HEK293 (cell line): ENCODE results near the gene HOXB1.

Experiments
- GFI1B ChIP-seq: fragments of 450-650 bp; formaldehyde crosslinking; IDR thresholded peaks from 2 replicates; pipeline ENCODE4 v1.5.1; 2016; ENCODE audit warnings: missing biosample characterization, missing genetic modification characterization
- GLIS2 ChIP-seq: fragments of 450-650 bp; formaldehyde crosslinking; IDR thresholded peaks from 2 replicates; pipeline ENCODE4 v1.5.1; 2016; ENCODE audit warnings: missing biosample characterization, missing genetic modification characterization
- KLF16 ChIP-seq: fragments of 450-650 bp; formaldehyde crosslinking; IDR thresholded peaks from 2 replicates; pipeline ENCODE4 v1.5.1; 2017; ENCODE audit warnings: missing biosample characterization, missing genetic modification characterization
- SP2 ChIP-seq: fragments of 450-650 bp; formaldehyde crosslinking; IDR thresholded peaks from 2 replicates; pipeline ENCODE4 v1.5.1; 2016; ENCODE audit warnings: missing biosample characterization, missing genetic modification characterization
- TCF7L2 ChIP-seq: IDR thresholded peaks from 2 replicates; pipeline ENCODE4 v1.6.1; 2011; ENCODE audit warnings: low read depth, mild to moderate bottlenecking, inconsistent platforms, low read length, moderate library complexity, borderline replicate concordance
- TRIM28 ChIP-seq: IDR thresholded peaks from 2 replicates; pipeline ENCODE4 v1.6.1; 2011; ENCODE audit warnings: low read length, control low read depth, borderline replicate concordance
- ZBTB7A ChIP-seq: fragments of 450-650 bp; formaldehyde crosslinking; IDR thresholded peaks from 2 replicates; pipeline ENCODE4 v1.5.1; 2016; ENCODE audit warnings: low read depth, missing biosample characterization, missing genetic modification characterization
- ZBTB8A ChIP-seq: fragments of 450-650 bp; formaldehyde crosslinking; IDR thresholded peaks from 2 replicates; pipeline ENCODE4 v1.5.1; 2016; ENCODE audit warnings: missing biosample characterization, missing genetic modification characterization
- ZIC2 ChIP-seq: fragments of 450-650 bp; formaldehyde crosslinking; IDR thresholded peaks from 2 replicates; pipeline ENCODE4 v1.5.1; 2016; ENCODE audit warnings: missing biosample characterization, missing genetic modification characterization
- ZNF132 ChIP-seq: fragments of 450-650 bp; formaldehyde crosslinking; IDR thresholded peaks from 2 replicates; pipeline ENCODE4 v1.5.1; 2017; ENCODE audit warnings: missing biosample characterization, missing genetic modification characterization, borderline replicate concordance
- ZNF133 ChIP-seq: fragments of 450-650 bp; formaldehyde crosslinking; IDR thresholded peaks from 2 replicates; pipeline ENCODE4 v1.5.1; 2016; ENCODE audit warnings: missing biosample characterization, missing genetic modification characterization
- ZNF19 ChIP-seq: fragments of 450-650 bp; formaldehyde crosslinking; IDR thresholded peaks from 2 replicates; pipeline ENCODE4; 2016; ENCODE audit warnings: missing biosample characterization, missing genetic modification characterization, low read depth
- ZNF239 ChIP-seq: fragments of 450-650 bp; formaldehyde crosslinking; IDR thresholded peaks from 2 replicates; pipeline ENCODE4 v1.5.1; 2016; ENCODE audit warnings: missing biosample characterization, missing genetic modification characterization
- ZNF266 ChIP-seq: fragments of 450-650 bp; formaldehyde crosslinking; IDR thresholded peaks from 2 replicates; pipeline ENCODE4 v1.5.1; 2016; ENCODE audit warnings: missing biosample characterization, missing genetic modification characterization, low read depth
- ZNF292 ChIP-seq: fragments of 450-650 bp; formaldehyde crosslinking; IDR thresholded peaks from 2 replicates; pipeline ENCODE4 v1.5.1; 2016; ENCODE audit warnings: low read depth, missing biosample characterization, missing genetic modification characterization, borderline replicate concordance
- ZNF311 ChIP-seq: fragments of 450-650 bp; formaldehyde crosslinking; IDR thresholded peaks from 2 replicates; pipeline ENCODE4 v1.5.1; 2017; ENCODE audit warnings: missing biosample characterization, missing genetic modification characterization, borderline replicate concordance
- ZNF324 ChIP-seq: fragments of 450-650 bp; formaldehyde crosslinking; IDR thresholded peaks from 2 replicates; pipeline ENCODE4 v1.5.1; 2016; ENCODE audit warnings: missing biosample characterization, missing genetic modification characterization
- ZNF366 ChIP-seq: fragments of 450-650 bp; formaldehyde crosslinking; conservative IDR thresholded peaks from 2 replicates; pipeline ENCODE4 v1.5.1; 2016; ENCODE audit warnings: missing biosample characterization, missing genetic modification characterization
- ZNF473 ChIP-seq: fragments of 450-650 bp; formaldehyde crosslinking; IDR thresholded peaks from 2 replicates; pipeline ENCODE4 v1.5.1; 2017; ENCODE audit warnings: missing biosample characterization, missing genetic modification characterization
- ZNF510 ChIP-seq: fragments of 450-650 bp; formaldehyde crosslinking; IDR thresholded peaks from 2 replicates; pipeline ENCODE4 v1.5.1; 2018; ENCODE audit warnings: mild to moderate bottlenecking, missing genetic modification characterization, missing biosample characterization; ENCODE audit not compliant: insufficient replicate concordance
- ZNF571 ChIP-seq: fragments of 450-650 bp; formaldehyde crosslinking; IDR thresholded peaks from 2 replicates; pipeline ENCODE4 v1.5.0; 2017; ENCODE audit warnings: missing biosample characterization, missing genetic modification characterization
- ZNF629 ChIP-seq: fragments of 450-650 bp; formaldehyde crosslinking; IDR thresholded peaks from 2 replicates; pipeline ENCODE4 v1.5.1; 2017; ENCODE audit warnings: missing biosample characterization, missing genetic modification characterization
- ZNF658 ChIP-seq: fragments of 450-650 bp; formaldehyde crosslinking; IDR thresholded peaks from 2 replicates; pipeline ENCODE4; 2016; ENCODE audit warnings: missing biosample characterization, missing genetic modification characterization
- ZNF664 ChIP-seq: fragments of 450-650 bp; formaldehyde crosslinking; IDR thresholded peaks from 2 replicates; pipeline ENCODE4 v1.5.1; 2016; ENCODE audit warnings: missing biosample characterization, missing genetic modification characterization
- ZNF768 ChIP-seq: fragments of 450-650 bp; formaldehyde crosslinking; IDR thresholded peaks from 2 replicates; pipeline ENCODE4 v1.5.1; 2018; ENCODE audit warnings: missing biosample characterization, mild to moderate bottlenecking, missing genetic modification characterization
- ZNF830 ChIP-seq: fragments of 450-650 bp; IDR thresholded peaks from 2 replicates; pipeline ENCODE4 v1.5.0; 2018; ENCODE audit warnings: missing biosample characterization, missing genetic modification characterization, low read depth, mild to moderate bottlenecking, moderate library complexity
- ZNF837 ChIP-seq: fragments of 450-650 bp; formaldehyde crosslinking; IDR thresholded peaks from 2 replicates; pipeline ENCODE4 v1.5.1; 2016; ENCODE audit warnings: missing biosample characterization, missing genetic modification characterization
- ZSCAN16 ChIP-seq: fragments of 450-650 bp; formaldehyde crosslinking; IDR thresholded peaks from 2 replicates; pipeline ENCODE4 v1.5.1; 2016; ENCODE audit warnings: missing biosample characterization, missing genetic modification characterization
- ZXDB ChIP-seq: fragments of 450-650 bp; formaldehyde crosslinking; IDR thresholded peaks from 2 replicates; pipeline ENCODE4 v1.5.1; 2016; ENCODE audit warnings: missing biosample characterization, missing genetic modification characterization
- TF ChIP-seq, protein P1 (sequence below): fragments of 450-650 bp; formaldehyde crosslinking; IDR thresholded peaks from 2 replicates; pipeline ENCODE4 v1.5.1; 2016; ENCODE audit warnings: missing biosample characterization, missing genetic modification characterization
- TF ChIP-seq, protein P2 (sequence below): fragments of 450-650 bp; formaldehyde crosslinking; IDR thresholded peaks from 2 replicates; pipeline ENCODE4 v1.5.1; 2016; ENCODE audit warnings: missing biosample characterization, missing genetic modification characterization
- TF ChIP-seq, protein P3 (sequence below): fragments of 450-650 bp; formaldehyde crosslinking; IDR thresholded peaks from 2 replicates; pipeline ENCODE4 v1.5.0; 2017; ENCODE audit warnings: missing biosample characterization, missing genetic modification characterization, borderline replicate concordance
- TF ChIP-seq, protein P4 (sequence below): fragments of 450-650 bp; formaldehyde crosslinking; IDR thresholded peaks from 2 replicates; pipeline ENCODE4 v1.5.1; 2016; ENCODE audit warnings: missing biosample characterization, missing genetic modification characterization
- TF ChIP-seq, protein P5 (sequence below): IDR thresholded peaks from 2 replicates; pipeline ENCODE4 v1.6.1; 2011; ENCODE audit warnings: mild to moderate bottlenecking, low read depth, low read length, borderline replicate concordance

HOXB1 gene

DNA sequence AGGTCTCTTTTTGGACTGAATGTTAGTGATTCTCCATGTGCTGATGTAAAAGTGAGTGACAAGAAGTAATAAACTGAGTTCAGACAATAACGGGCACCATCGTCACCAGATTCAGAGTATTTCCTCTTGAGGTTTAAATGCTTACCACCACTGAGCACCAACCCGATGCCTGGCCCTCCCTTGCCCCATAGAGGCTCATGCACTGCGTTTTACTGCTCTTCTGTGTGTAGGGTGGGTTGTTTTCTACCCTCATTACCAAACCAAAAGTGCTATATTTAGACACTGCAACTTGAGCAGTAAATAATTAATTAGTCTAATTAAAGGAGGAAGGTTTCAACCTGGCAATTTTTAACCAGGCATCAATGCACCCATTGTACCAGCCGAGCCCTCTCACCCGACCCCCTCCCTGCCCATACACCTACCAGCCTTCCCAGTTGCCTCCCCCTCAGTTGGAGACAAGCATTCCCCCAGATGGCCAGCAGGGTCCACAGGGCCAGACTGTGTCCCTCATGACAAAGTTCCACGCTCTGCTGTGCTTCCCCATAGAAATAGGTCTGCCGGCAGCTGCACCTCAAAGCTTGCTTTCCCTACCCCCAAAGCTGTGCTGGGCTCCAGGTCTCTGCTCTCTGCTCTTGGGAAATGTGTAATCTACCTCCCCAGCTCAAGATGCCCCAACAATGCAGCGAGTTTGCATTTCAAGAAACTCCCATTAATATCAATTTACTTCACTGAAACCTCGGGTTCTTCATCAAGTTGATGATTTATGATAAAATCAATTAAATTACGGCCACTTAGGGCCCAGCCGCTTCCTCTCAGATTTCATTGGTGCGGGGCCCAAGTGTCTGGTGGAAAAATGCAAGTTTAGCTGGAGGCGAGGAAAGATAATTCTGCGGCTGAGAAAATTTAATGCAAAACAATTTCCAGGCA is 31.3 kb upstream of the HOXB1 start (continued):
- TF ChIP-seq ZNF830 (tag by site-specific recombination) = no peak
- TF ChIP-seq ZXDB (tag by site-specific recombination) = peak; percentile 90
- no peak for TF ChIP-seq ZNF292 (tag by site-specific recombination)
- TF ChIP-seq, protein P1, sequence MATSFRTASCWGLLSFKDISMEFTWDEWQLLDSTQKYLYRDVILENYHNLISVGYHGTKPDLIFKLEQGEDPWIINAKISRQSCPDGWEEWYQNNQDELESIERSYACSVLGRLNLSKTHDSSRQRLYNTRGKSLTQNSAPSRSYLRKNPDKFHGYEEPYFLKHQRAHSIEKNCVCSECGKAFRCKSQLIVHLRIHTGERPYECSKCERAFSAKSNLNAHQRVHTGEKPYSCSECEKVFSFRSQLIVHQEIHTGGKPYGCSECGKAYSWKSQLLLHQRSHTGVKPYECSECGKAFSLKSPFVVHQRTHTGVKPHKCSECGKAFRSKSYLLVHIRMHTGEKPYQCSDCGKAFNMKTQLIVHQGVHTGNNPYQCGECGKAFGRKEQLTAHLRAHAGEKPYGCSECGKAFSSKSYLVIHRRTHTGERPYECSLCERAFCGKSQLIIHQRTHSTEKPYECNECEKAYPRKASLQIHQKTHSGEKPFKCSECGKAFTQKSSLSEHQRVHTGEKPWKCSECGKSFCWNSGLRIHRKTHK = no peak
- TF ChIP-seq ZIC2 (tag by site-specific recombination) = peak; percentile 15; the same call in 1 of the 2 replicates
- TF ChIP-seq, protein P2, sequence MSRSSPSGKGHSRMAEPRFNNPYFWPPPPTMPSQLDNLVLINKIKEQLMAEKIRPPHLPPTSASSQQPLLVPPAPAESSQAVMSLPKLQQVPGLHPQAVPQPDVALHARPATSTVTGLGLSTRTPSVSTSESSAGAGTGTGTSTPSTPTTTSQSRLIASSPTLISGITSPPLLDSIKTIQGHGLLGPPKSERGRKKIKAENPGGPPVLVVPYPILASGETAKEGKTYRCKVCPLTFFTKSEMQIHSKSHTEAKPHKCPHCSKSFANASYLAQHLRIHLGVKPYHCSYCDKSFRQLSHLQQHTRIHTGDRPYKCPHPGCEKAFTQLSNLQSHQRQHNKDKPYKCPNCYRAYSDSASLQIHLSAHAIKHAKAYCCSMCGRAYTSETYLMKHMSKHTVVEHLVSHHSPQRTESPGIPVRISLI (tag by site-specific recombination) = no peak
- TF ChIP-seq ZNF324 (tag by site-specific recombination) = no peak; the same call in 1 of the 2 replicates
- no peak for TF ChIP-seq ZNF768 (tag by site-specific recombination)
- TF ChIP-seq ZSCAN16 (tag by site-specific recombination) = no peak
- TF ChIP-seq, protein P3, sequence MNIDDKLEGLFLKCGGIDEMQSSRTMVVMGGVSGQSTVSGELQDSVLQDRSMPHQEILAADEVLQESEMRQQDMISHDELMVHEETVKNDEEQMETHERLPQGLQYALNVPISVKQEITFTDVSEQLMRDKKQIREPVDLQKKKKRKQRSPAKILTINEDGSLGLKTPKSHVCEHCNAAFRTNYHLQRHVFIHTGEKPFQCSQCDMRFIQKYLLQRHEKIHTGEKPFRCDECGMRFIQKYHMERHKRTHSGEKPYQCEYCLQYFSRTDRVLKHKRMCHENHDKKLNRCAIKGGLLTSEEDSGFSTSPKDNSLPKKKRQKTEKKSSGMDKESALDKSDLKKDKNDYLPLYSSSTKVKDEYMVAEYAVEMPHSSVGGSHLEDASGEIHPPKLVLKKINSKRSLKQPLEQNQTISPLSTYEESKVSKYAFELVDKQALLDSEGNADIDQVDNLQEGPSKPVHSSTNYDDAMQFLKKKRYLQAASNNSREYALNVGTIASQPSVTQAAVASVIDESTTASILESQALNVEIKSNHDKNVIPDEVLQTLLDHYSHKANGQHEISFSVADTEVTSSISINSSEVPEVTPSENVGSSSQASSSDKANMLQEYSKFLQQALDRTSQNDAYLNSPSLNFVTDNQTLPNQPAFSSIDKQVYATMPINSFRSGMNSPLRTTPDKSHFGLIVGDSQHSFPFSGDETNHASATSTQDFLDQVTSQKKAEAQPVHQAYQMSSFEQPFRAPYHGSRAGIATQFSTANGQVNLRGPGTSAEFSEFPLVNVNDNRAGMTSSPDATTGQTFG (tag by site-specific recombination) = no peak
- TF ChIP-seq ZNF19 (tag by site-specific recombination) = no peak
- TF ChIP-seq ZNF133 = no peak
- TF ChIP-seq ZNF664 (tag by site-specific recombination) = no peak
- TF ChIP-seq, protein P4, sequence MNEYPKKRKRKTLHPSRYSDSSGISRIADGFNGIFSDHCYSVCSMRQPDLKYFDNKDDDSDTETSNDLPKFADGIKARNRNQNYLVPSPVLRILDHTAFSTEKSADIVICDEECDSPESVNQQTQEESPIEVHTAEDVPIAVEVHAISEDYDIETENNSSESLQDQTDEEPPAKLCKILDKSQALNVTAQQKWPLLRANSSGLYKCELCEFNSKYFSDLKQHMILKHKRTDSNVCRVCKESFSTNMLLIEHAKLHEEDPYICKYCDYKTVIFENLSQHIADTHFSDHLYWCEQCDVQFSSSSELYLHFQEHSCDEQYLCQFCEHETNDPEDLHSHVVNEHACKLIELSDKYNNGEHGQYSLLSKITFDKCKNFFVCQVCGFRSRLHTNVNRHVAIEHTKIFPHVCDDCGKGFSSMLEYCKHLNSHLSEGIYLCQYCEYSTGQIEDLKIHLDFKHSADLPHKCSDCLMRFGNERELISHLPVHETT (tag by site-specific recombination) = no peak
- no peak for TF ChIP-seq TRIM28
- TF ChIP-seq ZNF510 (tag by site-specific recombination) = no peak
- TF ChIP-seq ZNF571 (tag by site-specific recombination) = no peak
- TF ChIP-seq GFI1B (tag by site-specific recombination) = 0 out of 2 replicates have a peak, but pooled peaks have one; percentile 19
- TF ChIP-seq ZNF266 (tag by site-specific recombination) = no peak
- TF ChIP-seq ZNF837 = no peak
- TF ChIP-seq GLIS2 (tag by site-specific recombination) = peak; percentile 15; the same call in 1 of the 2 replicates
- TF ChIP-seq ZNF239 (tag by site-specific recombination) = no peak
- no peak for TF ChIP-seq ZNF366 (tag by site-specific recombination)
- peak; percentile 74 for TF ChIP-seq ZBTB8A (tag by site-specific recombination)
- TF ChIP-seq KLF16 (tag by site-specific recombination) = no peak
- TF ChIP-seq, protein P5, sequence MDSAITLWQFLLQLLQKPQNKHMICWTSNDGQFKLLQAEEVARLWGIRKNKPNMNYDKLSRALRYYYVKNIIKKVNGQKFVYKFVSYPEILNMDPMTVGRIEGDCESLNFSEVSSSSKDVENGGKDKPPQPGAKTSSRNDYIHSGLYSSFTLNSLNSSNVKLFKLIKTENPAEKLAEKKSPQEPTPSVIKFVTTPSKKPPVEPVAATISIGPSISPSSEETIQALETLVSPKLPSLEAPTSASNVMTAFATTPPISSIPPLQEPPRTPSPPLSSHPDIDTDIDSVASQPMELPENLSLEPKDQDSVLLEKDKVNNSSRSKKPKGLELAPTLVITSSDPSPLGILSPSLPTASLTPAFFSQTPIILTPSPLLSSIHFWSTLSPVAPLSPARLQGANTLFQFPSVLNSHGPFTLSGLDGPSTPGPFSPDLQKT = no peak
- TF ChIP-seq TCF7L2 = no peak
- TF ChIP-seq ZNF629 (tag by site-specific recombination) = peak; percentile 68
- TF ChIP-seq ZNF473 = no peak
- no peak for TF ChIP-seq ZNF132
- TF ChIP-seq ZBTB7A (tag by site-specific recombination) = no peak
- TF ChIP-seq SP2 (tag by site-specific recombination) = no peak
- no peak for TF ChIP-seq ZNF311
- no peak for TF ChIP-seq ZNF658 (tag by site-specific recombination)
